ENCODE data around the gene DCUN1D3.
"Not testable (repeated sequence)": the region's sequence is repeated elsewhere in the genome, so short reads cannot be mapped to it uniquely, and the experiment has no call there.

DCUN1D3 gene

GRCh38 chr16:20860995-20861394, 39.2 kb downstream of the DCUN1D3 start:
- DNase-seq: not testable (repeated sequence)

DNA sequence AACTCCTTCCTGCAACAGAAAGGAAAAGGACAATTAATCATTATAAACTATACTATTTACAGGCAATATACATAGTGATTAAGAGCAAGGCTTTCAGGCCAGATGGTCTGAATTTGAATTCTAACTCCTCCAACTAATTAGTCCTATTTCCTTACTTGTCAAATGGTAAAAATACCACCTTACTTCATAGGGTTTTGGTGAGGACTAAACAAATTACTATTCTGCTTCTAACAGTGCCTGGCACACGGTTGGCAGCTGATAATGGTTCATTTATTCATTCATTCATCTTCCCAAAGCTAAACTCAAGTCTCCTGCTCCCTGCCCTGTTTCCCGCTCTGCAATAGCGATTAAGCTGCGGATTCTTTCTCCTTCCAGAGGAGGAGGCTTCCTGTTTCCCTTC, 39.8 kb downstream of the DCUN1D3 start:
- no peak for DNase-seq

GRCh38 chr16:20859699-20860098, 40.5 kb downstream of the DCUN1D3 start:
- no peak for DNase-seq

DNA sequence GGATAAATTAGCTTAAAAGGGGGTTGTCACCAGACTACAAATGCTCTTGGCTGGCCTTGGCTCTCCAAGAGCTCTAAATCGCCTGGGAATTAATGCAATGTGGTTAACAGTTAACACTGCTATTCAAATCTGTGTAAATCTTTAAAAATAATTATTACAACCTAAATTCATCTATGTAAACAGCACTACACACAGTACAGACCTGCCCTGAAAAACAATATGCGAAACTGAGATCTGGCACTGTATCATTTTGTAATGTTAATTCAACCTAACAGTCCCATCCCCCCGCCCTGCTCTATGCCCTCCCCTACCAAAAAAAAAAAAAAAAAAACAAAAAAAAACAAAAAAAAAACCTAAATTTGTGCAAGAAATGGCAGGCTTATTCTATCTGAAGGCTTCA, 40.9 kb downstream of the DCUN1D3 start:
- no peak for DNase-seq

- DNase-seq: no peak
Measured at GRCh38 chr16:20857281-20857680, 42.9 kb downstream of the DCUN1D3 start.

DNA sequence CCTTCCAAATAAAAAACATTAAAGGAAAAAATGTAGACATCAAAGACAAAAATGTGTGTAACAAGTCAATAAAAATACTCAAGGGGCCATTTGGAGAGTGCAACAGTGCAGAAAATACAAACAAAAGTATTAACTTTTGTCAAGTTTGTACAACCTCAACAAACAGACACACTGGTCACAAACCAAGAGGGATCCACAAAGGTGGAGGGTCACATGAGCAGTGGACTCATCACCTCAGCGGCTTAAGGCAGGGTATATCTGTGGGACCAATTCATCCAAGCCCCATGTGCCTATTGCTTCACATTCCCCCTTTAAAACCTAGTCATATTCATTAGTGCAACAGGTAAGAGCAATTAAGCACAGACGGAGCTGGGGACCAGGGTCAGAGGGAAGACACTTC, 45.2 kb downstream of the DCUN1D3 start:
- DNase-seq: peak; percentile 62

GRCh38 chr16:20853981-20854620, 46.1 kb downstream of the DCUN1D3 start:
- DNase-seq: no peak

GRCh38 chr16:20853143-20853542, 47.0 kb downstream of the DCUN1D3 start:
- DNase-seq: no peak

DNA sequence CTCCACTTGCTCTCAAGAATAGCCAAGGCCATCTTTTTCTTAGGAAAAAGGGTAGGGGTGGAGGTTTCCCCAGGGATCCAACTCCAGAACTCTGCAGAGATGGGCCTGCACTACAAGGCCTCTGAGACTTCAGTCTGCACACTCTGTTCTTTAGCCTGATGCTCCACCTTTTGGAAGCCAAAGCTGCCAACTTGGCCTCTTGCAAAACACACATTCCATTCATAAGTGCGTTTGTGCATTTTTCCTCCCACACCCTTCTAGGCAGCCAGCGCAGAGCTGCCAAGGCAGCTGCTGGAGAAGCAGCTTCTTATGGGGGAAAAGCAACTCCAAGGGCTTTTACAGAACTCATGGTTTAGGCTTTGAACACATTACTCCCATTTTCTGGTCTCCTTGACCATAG, 48.6 kb downstream of the DCUN1D3 start:
- no peak for DNase-seq

- DNase-seq: no peak
Measured at GRCh38 chr16:20850981-20851380, 49.2 kb downstream of the DCUN1D3 start.

GRCh38 chr16:20849589-20850390, 50.4 kb downstream of the DCUN1D3 start:
- peak; percentile 64 for DNase-seq

- DNase-seq: no peak
Measured at GRCh38 chr16:20847550-20847949, 52.6 kb downstream of the DCUN1D3 start.

- no peak for DNase-seq
Measured at GRCh38 chr16:20846551-20846950, 53.6 kb downstream of the DCUN1D3 start.

GRCh38 chr16:20846030-20846429, 54.1 kb downstream of the DCUN1D3 start:
- no peak for DNase-seq

DNA sequence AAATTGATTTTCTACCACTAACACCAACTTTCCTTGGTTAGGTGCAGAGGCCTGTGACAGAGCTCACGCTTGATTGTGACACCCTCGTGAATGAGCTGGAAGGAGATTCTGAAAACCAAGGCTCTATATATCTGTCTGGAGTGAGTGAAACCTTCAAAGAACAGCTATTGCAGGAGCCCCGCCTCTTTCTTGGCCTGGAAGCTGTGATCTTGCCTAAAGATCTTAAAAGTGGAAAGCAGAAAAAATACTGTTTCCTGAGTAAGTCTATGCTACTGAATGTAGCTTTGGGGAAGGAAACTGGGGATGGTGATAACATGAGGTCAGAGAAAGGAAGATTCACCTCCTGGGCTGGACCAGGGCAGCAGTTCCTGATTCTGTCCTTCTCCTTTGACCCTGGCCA, 55.6 kb downstream of the DCUN1D3 start:
- DNase-seq: no peak

- no peak for DNase-seq
Measured at GRCh38 chr16:20844054-20844453, 56.1 kb downstream of the DCUN1D3 start.

DNA sequence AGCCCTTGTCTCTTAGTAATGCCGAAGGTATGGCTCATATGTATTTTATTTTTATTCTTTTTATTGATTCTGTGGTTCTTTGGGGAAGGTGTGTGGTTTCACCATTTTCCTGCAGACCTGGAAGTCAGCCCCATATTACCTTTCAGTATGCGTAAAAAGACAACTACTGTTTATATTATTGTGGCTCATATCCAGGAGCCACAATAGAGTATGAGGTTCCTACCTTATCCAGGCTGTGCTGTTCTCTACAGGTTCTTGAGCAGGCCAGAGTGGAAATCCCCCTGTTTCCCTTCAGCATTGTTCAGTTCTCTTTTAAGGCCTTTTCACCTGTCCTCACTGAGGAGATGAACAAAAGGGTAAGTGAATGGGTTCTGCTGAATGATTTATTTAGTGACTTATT, 60.7 kb downstream of the DCUN1D3 start:
- no peak for DNase-seq

- DNase-seq: no peak
Measured at GRCh38 chr16:20838240-20838639, 61.9 kb downstream of the DCUN1D3 start.

GRCh38 chr16:20833086-20833485, 67.1 kb downstream of the DCUN1D3 start:
- no peak for DNase-seq

DNA sequence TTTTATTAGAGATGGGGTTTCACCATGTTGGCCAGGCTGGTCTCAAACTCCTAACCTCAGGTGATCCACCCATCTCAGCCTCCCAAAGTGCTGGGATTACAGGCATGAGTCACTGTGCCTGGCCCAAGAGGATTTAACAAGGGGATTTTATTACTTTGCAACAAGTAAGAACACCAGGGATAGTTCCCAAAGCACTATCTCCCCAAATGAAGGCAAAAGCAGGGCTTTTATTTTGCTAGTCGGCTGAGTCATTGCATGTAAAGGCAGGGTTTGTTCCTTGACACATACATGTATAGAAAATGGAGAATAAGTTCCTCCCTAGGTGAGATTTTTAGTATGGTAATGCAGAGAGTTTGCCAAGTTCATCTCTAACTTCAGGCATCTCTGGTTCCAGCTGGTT, 69.8 kb downstream of the DCUN1D3 start:
- no peak for DNase-seq

DNA sequence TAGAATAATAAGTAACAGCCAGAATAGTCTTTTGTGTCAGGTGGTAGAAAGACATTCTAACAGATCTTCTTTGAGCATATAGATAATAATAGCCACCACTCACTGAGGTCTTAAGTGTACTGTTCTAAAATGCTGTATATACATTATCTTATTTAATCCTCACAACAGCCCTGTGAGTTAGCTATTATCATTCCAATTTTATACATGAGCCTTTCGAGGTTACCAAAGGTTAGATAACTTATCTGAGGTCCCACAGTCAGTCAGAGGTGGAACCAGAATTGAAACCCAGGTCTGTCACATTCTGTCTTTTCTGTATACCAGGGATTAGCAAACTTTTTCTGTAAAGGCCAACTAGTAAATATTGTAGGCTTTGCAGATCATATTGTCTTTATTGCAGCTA, 70.6 kb downstream of the DCUN1D3 start:
- no peak for DNase-seq

GRCh38 chr16:20826039-20826566, 74.1 kb downstream of the DCUN1D3 start:
- DNase-seq: no peak

- no peak for DNase-seq
Measured at GRCh38 chr16:20822521-20823325, 77.4 kb downstream of the DCUN1D3 start.

- no peak for DNase-seq
Measured at GRCh38 chr16:20821682-20822081, 78.5 kb downstream of the DCUN1D3 start.
